ENCODE measurements around the gene RMND5A.
"Not testable (repeated sequence)": the region's sequence is repeated elsewhere in the genome, so short reads cannot be mapped to it uniquely, and the experiment has no call there.

The RMND5A gene

GRCh38 chr2:86719637-86720539 lies at the start of gene RMND5A:
RMND5A (plus strand) TSS chr2:86720291; CDS start chr2:86720668, 377 bp downstream.
- DNase-seq (ENCODE audit: low spot score): peak; percentile 88

- no peak for DNase-seq (ENCODE audit: low spot score)
Measured at GRCh38 chr2:86671337-86671981, 48.6 kb upstream of the RMND5A start.

- DNase-seq (ENCODE audit: low spot score): no peak
Measured at GRCh38 chr2:86672027-86672545, 48.0 kb upstream of the RMND5A start.

GRCh38 chr2:86673011-86673410 lies 47.1 kb upstream of the RMND5A start:
- no peak for DNase-seq (ENCODE audit: low spot score)

GRCh38 chr2:86673986-86674670 lies 46.0 kb upstream of the RMND5A start:
- no peak for DNase-seq (ENCODE audit: low spot score)

GRCh38 chr2:86675104-86675503 lies 45.0 kb upstream of the RMND5A start:
- no peak for DNase-seq (ENCODE audit: low spot score)

GRCh38 chr2:86675511-86676015 lies 44.5 kb upstream of the RMND5A start:
- no peak for DNase-seq (ENCODE audit: low spot score)

- DNase-seq (ENCODE audit: low spot score): no peak
Measured at GRCh38 chr2:86677816-86678215, 42.3 kb upstream of the RMND5A start.

GRCh38 chr2:86679036-86679435 lies 41.1 kb upstream of the RMND5A start:
- no peak for DNase-seq (ENCODE audit: low spot score)

- DNase-seq (ENCODE audit: low spot score): no peak
Measured at GRCh38 chr2:86685351-86685750, 34.7 kb upstream of the RMND5A start.

GRCh38 chr2:86686460-86686859 lies 33.6 kb upstream of the RMND5A start:
- DNase-seq (ENCODE audit: low spot score): no peak

GRCh38 chr2:86686905-86687304 lies 33.2 kb upstream of the RMND5A start:
- DNase-seq (ENCODE audit: low spot score): no peak

GRCh38 chr2:86695053-86695691 lies 24.9 kb upstream of the RMND5A start:
- no peak for DNase-seq (ENCODE audit: low spot score)

GRCh38 chr2:86697551-86698104 lies 22.5 kb upstream of the RMND5A start:
- no peak for DNase-seq (ENCODE audit: low spot score)

- no peak for DNase-seq (ENCODE audit: low spot score)
Measured at GRCh38 chr2:86700690-86701089, 19.4 kb upstream of the RMND5A start.

GRCh38 chr2:86703704-86704361 lies 16.3 kb upstream of the RMND5A start:
- peak; percentile 24 for DNase-seq (ENCODE audit: low spot score)

- no peak for DNase-seq (ENCODE audit: low spot score)
Measured at GRCh38 chr2:86704459-86704971, 15.6 kb upstream of the RMND5A start.

GRCh38 chr2:86706220-86706619 lies 13.9 kb upstream of the RMND5A start:
- no peak for DNase-seq (ENCODE audit: low spot score)

- DNase-seq (ENCODE audit: low spot score): no peak
Measured at GRCh38 chr2:86706935-86707334, 13.2 kb upstream of the RMND5A start.

GRCh38 chr2:86708126-86708525 lies 12.0 kb upstream of the RMND5A start:
- not testable (repeated sequence) for DNase-seq (ENCODE audit: low spot score)

Data from hematopoietic multipotent progenitor cell treated with erythropoietin and hydrocortisone succinate and interleukin-3 and kit ligand, for 15 days (in vitro differentiated cells).